Mammary epithelial cell (primary cell): Measurements from ENCODE around the gene UBE2N.

ENCODE experiments used
- CTCF ChIP-seq, 2 donors: IDR thresholded peaks in 1 of 2; conservative IDR thresholded peaks in 1 of 2; 2 replicates each; pipeline ENCODE4 v1.5.1; 2011 to 2012; ENCODE audit warnings: inconsistent platforms in 2 of 2, low read length in 2 of 2, mild to moderate bottlenecking in 2 of 2, control low read depth in 1 of 2, low read depth in 1 of 2; ENCODE audit not compliant: insufficient read depth in 1 of 2; ENCODE audit errors: extremely low read depth in 1 of 2
- EZH2 ChIP-seq: IDR thresholded peaks from 2 replicates; pipeline ENCODE4 v1.6.1; 2012; ENCODE audit warnings: low read length, inconsistent platforms, borderline replicate concordance

GRCh38 chr12:93425736-93426411, 15.9 kb downstream of the UBE2N start:
- no peak for TF ChIP-seq CTCF (conservative IDR thresholded peaks at IDR 0.05 in 1 of 2, IDR thresholded peaks at IDR 0.05 in 1 of 2; ENCODE audit: extremely low read depth in 1 of 2, insufficient read depth in 1 of 2, low read depth in 1 of 2, low read length in 2 of 2)
- no peak for TF ChIP-seq EZH2
